Ascending aorta (tissue), 2 donors: ENCODE results near the gene DENND2C. TPM values are rescaled to one million over a fixed set of nuclear protein-coding genes. Genes with fewer than 3 reads are reported as not detected.

ENCODE experiments used
- DNase-seq, 2 donors: peaks; one replicate each; pipeline ENCODE4 v3.0.0-alpha.2; 2019; ENCODE audit warnings: low spot score in 2 of 2
- H3K27ac ChIP-seq, 2 donors: fragments of 200-600 bp; sonication (generic); one replicate each; pipeline ENCODE4 v1.5.1; 2016 to 2017; ENCODE audit warnings: mild to moderate bottlenecking in 1 of 2
- H3K27me3 ChIP-seq: fragments of 200-600 bp; sonication (generic); one replicate; pipeline ENCODE4 v1.5.1; 2017
- H3K36me3 ChIP-seq, 2 donors: fragments of 200-600 bp; sonication (generic); one replicate each; pipeline ENCODE4 v1.5.1; 2016
- H3K4me1 ChIP-seq, 2 donors: fragments of 200-600 bp; sonication (generic); one replicate each; pipeline ENCODE4 v1.5.1; 2016 to 2017; ENCODE audit warnings: mild to moderate bottlenecking in 1 of 2
- H3K4me3 ChIP-seq, 2 donors: fragments of 200-600 bp; sonication (generic); one replicate each; pipeline ENCODE4 v1.5.1; 2016 to 2017; ENCODE audit warnings: mild to moderate bottlenecking in 1 of 2
- H3K9me3 ChIP-seq, 2 donors: fragments of 200-600 bp; sonication (generic); one replicate each; pipeline ENCODE4 v1.5.1; 2016
- intact Hi-C: fragments of 100-400 bp; cut with DNase I; formaldehyde crosslinking; loops from one replicate; pipeline ENCODE4 v1.15.1; 2023
- total RNA-seq: library from RNA; depleted of rRNA; stranded (reverse); fragments of >200 nt; gene quantifications from one replicate; pipeline ENCODE4 v1.1.0, GENCODE V29; 2016
- TF ChIP-seq, protein P1 (sequence below), 3 experiments: fragments of 200-600 bp in 2 of 3; fragments of 450-650 bp in 1 of 3; sonication (generic) in 2 of 3; IDR thresholded peaks; one replicate each; pipeline ENCODE4 v1.5.1; 2016 to 2019; ENCODE audit warnings: antibody characterized with exemption in 3 of 3, mild to moderate bottlenecking in 1 of 3, moderate library complexity in 1 of 3

Gene DENND2C
- total RNA-seq, 1 donor from 2014 or later: 5.4 TPM

DNA sequence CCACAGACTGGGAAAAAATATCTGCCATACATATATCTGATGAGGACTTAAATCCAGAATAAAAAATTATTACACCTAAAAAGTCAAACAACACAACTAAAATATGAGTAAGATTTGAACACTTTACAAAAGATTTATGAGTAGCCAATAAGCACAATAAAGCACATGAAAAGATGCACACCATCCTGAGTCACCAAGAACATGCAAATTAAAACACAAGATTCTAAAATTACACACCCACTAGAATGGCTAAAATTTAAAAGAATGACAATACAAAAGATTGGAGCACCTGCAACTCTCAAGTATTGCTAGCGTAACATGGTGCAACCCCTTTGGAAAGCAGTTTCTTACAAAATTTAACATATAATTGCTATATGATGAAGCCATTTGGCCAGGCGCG is 30.9 kb downstream of the DENND2C start:
- intact Hi-C loops: no loop called here
- no peak overlapping the region for H3K27ac ChIP-seq
- H3K4me3 ChIP-seq: no peak overlapping the region
- no peaks in the 10 kb centered on the region for H3K9me3 ChIP-seq
- no peaks in the 10 kb centered on the region for H3K27me3 ChIP-seq
- TF ChIP-seq, protein P1, sequence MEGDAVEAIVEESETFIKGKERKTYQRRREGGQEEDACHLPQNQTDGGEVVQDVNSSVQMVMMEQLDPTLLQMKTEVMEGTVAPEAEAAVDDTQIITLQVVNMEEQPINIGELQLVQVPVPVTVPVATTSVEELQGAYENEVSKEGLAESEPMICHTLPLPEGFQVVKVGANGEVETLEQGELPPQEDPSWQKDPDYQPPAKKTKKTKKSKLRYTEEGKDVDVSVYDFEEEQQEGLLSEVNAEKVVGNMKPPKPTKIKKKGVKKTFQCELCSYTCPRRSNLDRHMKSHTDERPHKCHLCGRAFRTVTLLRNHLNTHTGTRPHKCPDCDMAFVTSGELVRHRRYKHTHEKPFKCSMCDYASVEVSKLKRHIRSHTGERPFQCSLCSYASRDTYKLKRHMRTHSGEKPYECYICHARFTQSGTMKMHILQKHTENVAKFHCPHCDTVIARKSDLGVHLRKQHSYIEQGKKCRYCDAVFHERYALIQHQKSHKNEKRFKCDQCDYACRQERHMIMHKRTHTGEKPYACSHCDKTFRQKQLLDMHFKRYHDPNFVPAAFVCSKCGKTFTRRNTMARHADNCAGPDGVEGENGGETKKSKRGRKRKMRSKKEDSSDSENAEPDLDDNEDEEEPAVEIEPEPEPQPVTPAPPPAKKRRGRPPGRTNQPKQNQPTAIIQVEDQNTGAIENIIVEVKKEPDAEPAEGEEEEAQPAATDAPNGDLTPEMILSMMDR (IDR thresholded peaks at IDR 0.05): no peak
- H3K36me3 ChIP-seq: no peaks in the 10 kb centered on the region
- no peak for DNase-seq
- H3K4me1 ChIP-seq: no peaks in the 10 kb centered on the region

- TF ChIP-seq, protein P1 (IDR thresholded peaks at IDR 0.05): no peak
- no peak for DNase-seq
- intact Hi-C loops: no loop called here
These were observed 37.4 kb downstream of the DENND2C start for GRCh38 chr1:114632427-114632826.

GRCh38 chr1:114627107-114627506 is 42.7 kb downstream of the DENND2C start:
- DNase-seq: no peak
- peaks cover 0 to 1% of the 10 kb centered on the region in 2 donors for H3K9me3 ChIP-seq
- H3K36me3 ChIP-seq: peaks cover 0 to 2% of the 10 kb centered on the region in 2 donors
- TF ChIP-seq, protein P1 (IDR thresholded peaks at IDR 0.05): no peak
- no peak overlapping the region for H3K27ac ChIP-seq
- no peaks in the 10 kb centered on the region for H3K4me1 ChIP-seq
- no peak overlapping the region for H3K4me3 ChIP-seq
- no peaks in the 10 kb centered on the region for H3K27me3 ChIP-seq
- intact Hi-C loops: no loop called here

More at GRCh38 chr1:114632427-114632826, 37.4 kb downstream of the DENND2C start:
- H3K4me3 ChIP-seq: no peak overlapping the region
- H3K4me1 ChIP-seq: no peaks in the 10 kb centered on the region
- H3K27ac ChIP-seq: no peak overlapping the region
- H3K27me3 ChIP-seq: no peaks in the 10 kb centered on the region
- H3K9me3 ChIP-seq: peaks cover 0 to 4% of the 10 kb centered on the region in 2 donors
- no peaks in the 10 kb centered on the region for H3K36me3 ChIP-seq

DNA sequence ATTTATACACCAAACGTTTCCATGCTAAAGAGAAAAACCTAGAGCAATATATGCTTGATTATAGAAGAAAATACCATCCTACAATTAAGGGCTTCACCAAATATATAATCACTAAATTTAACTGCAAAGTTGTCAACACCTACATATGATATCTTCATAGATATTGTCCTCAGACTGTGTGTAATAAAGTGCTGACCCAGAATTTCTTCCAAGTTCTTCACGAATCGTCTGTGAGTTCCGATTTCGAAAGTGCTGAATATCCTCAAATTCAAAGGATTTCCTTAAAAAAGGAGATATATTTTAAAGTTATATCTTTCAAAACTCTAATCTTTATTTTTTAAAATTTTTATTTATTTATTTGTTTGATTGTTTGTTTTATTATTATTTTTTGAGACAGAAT is 46.5 kb downstream of the DENND2C start:
- no peaks in the 10 kb centered on the region for H3K4me1 ChIP-seq
- H3K27me3 ChIP-seq: no peaks in the 10 kb centered on the region
- TF ChIP-seq, protein P1 (IDR thresholded peaks at IDR 0.05): no peak
- no peaks in the 10 kb centered on the region for H3K9me3 ChIP-seq
- DNase-seq: no peak
- no peak overlapping the region for H3K4me3 ChIP-seq
- intact Hi-C loops: no loop called here
- no peak overlapping the region for H3K27ac ChIP-seq
- H3K36me3 ChIP-seq: peaks cover 0 to 9% of the 10 kb centered on the region in 2 donors

DNA sequence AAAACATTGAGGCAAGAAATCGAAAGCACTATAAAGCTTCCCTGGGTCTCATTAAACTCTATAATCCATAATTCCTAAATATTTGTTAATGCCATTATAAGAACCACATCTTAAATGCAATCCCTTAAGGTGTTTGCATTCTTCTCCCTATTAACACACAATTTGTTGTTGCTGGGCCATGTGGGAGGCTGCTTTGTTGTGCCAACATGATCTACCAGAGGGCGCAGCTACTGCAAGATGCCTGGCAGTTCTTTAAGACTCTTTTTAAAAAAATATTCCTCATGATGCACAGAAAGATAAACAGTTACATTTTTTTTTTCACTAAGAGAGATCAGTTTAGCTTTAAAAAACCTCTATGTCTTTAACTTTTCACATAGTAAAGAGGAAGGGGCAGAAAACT is 49.4 kb downstream of the DENND2C start:
- no peak for DNase-seq
- intact Hi-C loops: no loop called here
- Histone ChIP-seq H3K9me3 (no peaks in the 10 kb centered on the region), H3K27ac (no peak overlapping the region), H3K27me3 (no peaks in the 10 kb centered on the region), H3K36me3 (peaks cover 0 to 18% of the 10 kb centered on the region in 2 donors), H3K4me3 (no peak overlapping the region), H3K4me1 (no peaks in the 10 kb centered on the region)
- TF ChIP-seq, protein P1 (IDR thresholded peaks at IDR 0.05): no peak

- no peaks in the 10 kb centered on the region for H3K9me3 ChIP-seq
- no peaks in the 10 kb centered on the region for H3K27me3 ChIP-seq
- peaks cover 0 to 18% of the 10 kb centered on the region in 2 donors for H3K36me3 ChIP-seq
- H3K4me1 ChIP-seq: no peaks in the 10 kb centered on the region
- H3K27ac ChIP-seq: no peak overlapping the region
- DNase-seq: no peak
- TF ChIP-seq, protein P1 (IDR thresholded peaks at IDR 0.05): no peak
- no peak overlapping the region for H3K4me3 ChIP-seq
- intact Hi-C loops: no loop called here
These were observed 51.2 kb downstream of the DENND2C start for GRCh38 chr1:114618606-114619005.
